SU-DHL-6 (cell line): ENCODE measurements around the gene ANKS6.

Experiments
- CTCF ChIP-seq: fragments of 200-600 bp; sonication (generic); IDR thresholded peaks from one replicate; pipeline ENCODE4 v1.5.1; 2017; ENCODE audit warnings: antibody characterized with exemption, mild to moderate bottlenecking, low read length, moderate library complexity; ENCODE audit not compliant: insufficient read depth, poor library complexity, severe bottlenecking
- EZH2phosphoT487 ChIP-seq: fragments of 200-600 bp; sonication (generic), shearing (Covaris generic); conservative IDR thresholded peaks from 2 replicates; pipeline ENCODE4 v1.6.1; 2018; ENCODE audit warnings: mild to moderate bottlenecking, antibody characterized with exemption, low read length, moderate library complexity, mixed read lengths

GRCh38 chr9:98766586-98766985 is 29.8 kb downstream of the ANKS6 start:
- TF ChIP-seq EZH2phosphoT487 (no peak), CTCF (no peak)
